HEK293 (cell line): Measurements from ENCODE around the gene TRAF5.

Source experiments
- HOXC10 ChIP-seq: sonication (generic); formaldehyde crosslinking; IDR thresholded peaks from 2 replicates; pipeline ENCODE4 v1.8.1; 2023; ENCODE audit warnings: mild to moderate bottlenecking, missing genetic modification reagents
- REST ChIP-seq: fragments of 450-650 bp; formaldehyde crosslinking; IDR thresholded peaks from 2 replicates; pipeline ENCODE4 v1.5.1; 2016; ENCODE audit warnings: missing biosample characterization, missing genetic modification characterization
- ZNF239 ChIP-seq: fragments of 450-650 bp; formaldehyde crosslinking; IDR thresholded peaks from 2 replicates; pipeline ENCODE4 v1.5.1; 2016; ENCODE audit warnings: missing biosample characterization, missing genetic modification characterization
- TF ChIP-seq, protein P1 (sequence below): fragments of 450-650 bp; formaldehyde crosslinking; IDR thresholded peaks from 2 replicates; pipeline ENCODE4 v1.5.1; 2016; ENCODE audit warnings: missing biosample characterization, missing genetic modification characterization

GRCh38 chr1:211420389-211420788, 93.8 kb downstream of the TRAF5 start:
- no peak for TF ChIP-seq ZNF239 (tag by site-specific recombination)
- TF ChIP-seq REST (tag by site-specific recombination) = no peak
- TF ChIP-seq HOXC10 (CRISPR knock-in tag) = no peak
- TF ChIP-seq, protein P1, sequence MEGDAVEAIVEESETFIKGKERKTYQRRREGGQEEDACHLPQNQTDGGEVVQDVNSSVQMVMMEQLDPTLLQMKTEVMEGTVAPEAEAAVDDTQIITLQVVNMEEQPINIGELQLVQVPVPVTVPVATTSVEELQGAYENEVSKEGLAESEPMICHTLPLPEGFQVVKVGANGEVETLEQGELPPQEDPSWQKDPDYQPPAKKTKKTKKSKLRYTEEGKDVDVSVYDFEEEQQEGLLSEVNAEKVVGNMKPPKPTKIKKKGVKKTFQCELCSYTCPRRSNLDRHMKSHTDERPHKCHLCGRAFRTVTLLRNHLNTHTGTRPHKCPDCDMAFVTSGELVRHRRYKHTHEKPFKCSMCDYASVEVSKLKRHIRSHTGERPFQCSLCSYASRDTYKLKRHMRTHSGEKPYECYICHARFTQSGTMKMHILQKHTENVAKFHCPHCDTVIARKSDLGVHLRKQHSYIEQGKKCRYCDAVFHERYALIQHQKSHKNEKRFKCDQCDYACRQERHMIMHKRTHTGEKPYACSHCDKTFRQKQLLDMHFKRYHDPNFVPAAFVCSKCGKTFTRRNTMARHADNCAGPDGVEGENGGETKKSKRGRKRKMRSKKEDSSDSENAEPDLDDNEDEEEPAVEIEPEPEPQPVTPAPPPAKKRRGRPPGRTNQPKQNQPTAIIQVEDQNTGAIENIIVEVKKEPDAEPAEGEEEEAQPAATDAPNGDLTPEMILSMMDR = no peak
